K562 (cell line): ENCODE measurements around the gene RELL1. TPM values are rescaled to one million over a fixed set of nuclear protein-coding genes. Genes with fewer than 3 reads are reported as not detected.

ENCODE experiments used
- ATAC-seq: fragments of 200-7000 bp; cut with Tn5 transposase; 3 replicates; pipeline ENCODE4 v1.9.1; 2020; ENCODE audit warnings: moderate library complexity
- BruUV-seq: library from RNA; stranded (reverse); fragments of 400-500 nt; replicated peaks from 2 replicates; lab custom pipeline; 2021; lab: Mats Ljungman, UMichigan
- CTCF ChIA-PET: fragments of 300-600 bp; formaldehyde crosslinking; extraction: SDS; loops from one replicate; lab custom pipeline; 2021; ENCODE audit warnings: low intra/inter-chr PET ratio; lab: Yijun Ruan, JAX
- POLR2A ChIA-PET: fragments of 300-600, 350-650 bp; sonication (Branson Sonifier 250); formaldehyde crosslinking; extraction: SDS; loops from one replicate; lab custom pipeline; 2021; ENCODE audit warnings: antibody characterized with exemption, inconsistent platforms; lab: Yijun Ruan, JAX
- DNase-seq, 4 experiments: peaks; one replicate each; pipeline versions ENCODE4 v3.0.0 to v3.0.0-alpha.2; 2011 to 2018; ENCODE audit warnings: low spot score in 3 of 4, mixed read lengths in 3 of 4; ENCODE audit errors: extremely low read depth in 1 of 4
- FAIRE-seq: peaks from 2 replicates; lab custom pipeline; 2011; peaks lifted over from hg19 to GRCh38; lab: Jason Lieb, UNC
- H2AFZ ChIP-seq: 2 replicates; pipeline ENCODE4 v1.6.0; 2011; ENCODE audit warnings: low read depth, low read length, control low read depth, inconsistent platforms
- H3K27ac ChIP-seq: fragments of 200-600 bp; 3 replicates; pipeline ENCODE4 v1.8.0; 2011; ENCODE audit warnings: low read depth, mild to moderate bottlenecking, control low read depth, inconsistent platforms, low read length, moderate library complexity, mixed read lengths; ENCODE audit errors: extremely low read depth
- H3K27me3 ChIP-seq, 2 experiments: fragments of 300-600 bp in 1 of 2; 2 replicates in 1 of 2; 3 replicates in 1 of 2; pipeline versions ENCODE4 v1.6.0 to v1.8.0; 2011; ENCODE audit warnings: inconsistent platforms in 2 of 2, low read length in 2 of 2, mild to moderate bottlenecking in 1 of 2, mixed read lengths in 1 of 2, moderate library complexity in 1 of 2; ENCODE audit not compliant: control insufficient read depth in 2 of 2, insufficient read depth in 2 of 2
- H3K36me3 ChIP-seq: fragments of 300-600 bp; 3 replicates; pipeline ENCODE4 v1.8.0; 2011; ENCODE audit warnings: mild to moderate bottlenecking, low read length, inconsistent platforms; ENCODE audit not compliant: control insufficient read depth, insufficient read depth
- H3K4me1 ChIP-seq, 2 experiments: fragments of 200-600 bp in 1 of 2; replicated peaks in 1 of 2; 2 replicates in 1 of 2; 3 replicates in 1 of 2; pipeline versions ENCODE4 v1.5.1 to v1.8.0; 2011; ENCODE audit warnings: inconsistent platforms in 2 of 2, low read length in 2 of 2, mild to moderate bottlenecking in 1 of 2, mixed read lengths in 1 of 2, moderate library complexity in 1 of 2; ENCODE audit not compliant: control insufficient read depth in 2 of 2, insufficient read depth in 2 of 2
- H3K4me2 ChIP-seq: 2 replicates; pipeline ENCODE4 v1.6.1; 2011; ENCODE audit warnings: low read length, control low read depth, inconsistent platforms, mixed read lengths; ENCODE audit not compliant: insufficient read depth
- H3K4me3 ChIP-seq: fragments of 200-600 bp; sonication (generic), shearing (Covaris generic); 2 replicates; pipeline ENCODE4 v1.5.1; 2016; ENCODE audit warnings: control low read depth, inconsistent platforms
- H3K79me2 ChIP-seq: fragments of 200-600 bp; 3 replicates; pipeline ENCODE4 v1.8.0; 2011; ENCODE audit warnings: low read length, inconsistent platforms; ENCODE audit not compliant: control insufficient read depth, insufficient read depth
- H3K9ac ChIP-seq, 2 experiments: 2 replicates each; pipeline versions ENCODE4 v1.6.0 to v1.6.1; 2011; ENCODE audit warnings: low read depth in 2 of 2, low read length in 2 of 2, control low read depth in 1 of 2, inconsistent platforms in 1 of 2, mild to moderate bottlenecking in 1 of 2, mixed read lengths in 1 of 2; ENCODE audit not compliant: insufficient read depth in 1 of 2
- H3K9me1 ChIP-seq: one replicate; pipeline ENCODE4 v1.6.0; 2011; ENCODE audit warnings: inconsistent platforms, mild to moderate bottlenecking, low read length, moderate library complexity; ENCODE audit not compliant: control insufficient read depth, insufficient read depth
- H3K9me3 ChIP-seq: replicated peaks from 2 replicates; pipeline ENCODE4 v1.5.1; 2011; ENCODE audit warnings: low read depth, low read length, inconsistent platforms; ENCODE audit not compliant: control insufficient read depth, insufficient read depth
- H4K20me1 ChIP-seq: replicated peaks from 2 replicates; pipeline ENCODE4 v1.6.1; 2011; ENCODE audit warnings: low read length, inconsistent platforms, mixed read lengths; ENCODE audit not compliant: control insufficient read depth, insufficient read depth
- CSDE1 ChIP-seq, 2 experiments: fragments of 450-650 bp; IDR thresholded peaks; 2 replicates each; pipeline ENCODE4 v1.6.1; 2016; ENCODE audit warnings: mild to moderate bottlenecking in 1 of 2
- IFI16 ChIP-seq: fragments of 250-450 bp; sonication (Bioruptor Pico); IDR thresholded peaks from 2 replicates; pipeline ENCODE4 v2.1.2; 2022; ENCODE audit warnings: mild to moderate bottlenecking, inconsistent platforms
- NFYB ChIP-seq: IDR thresholded peaks from 2 replicates; pipeline ENCODE4 v1.6.1; 2011; ENCODE audit warnings: mild to moderate bottlenecking, moderate library complexity; ENCODE audit not compliant: insufficient read length; ENCODE audit errors: extremely low read depth
- RFX5 ChIP-seq: IDR thresholded peaks from 2 replicates; pipeline ENCODE4 v1.6.1; 2011; ENCODE audit warnings: low read depth, mild to moderate bottlenecking, improper control_type of control experiment, low read length
- SETDB1 ChIP-seq: IDR thresholded peaks from one replicate; pipeline ENCODE4 v1.6.1; 2012; ENCODE audit warnings: low read length, control low read depth, inconsistent platforms
- ZNF75A ChIP-seq: fragments of 450-650 bp; formaldehyde crosslinking; IDR thresholded peaks from 2 replicates; pipeline ENCODE4 v1.4.0; 2020; ENCODE audit warnings: mild to moderate bottlenecking
- WGBS: fragments of 100-300 bp; shearing (Covaris generic); methylation state at CpG from one replicate; pipeline ENCODE4 v1.1.6; 2016; ENCODE audit warnings: low coverage, mixed read lengths; ENCODE audit not compliant: insufficient coverage; ENCODE audit errors: missing lambda C conversion rate; 5-methylcytosine and 5-hydroxymethylcytosine counted together
- in situ Hi-C: fragments of 300-500 bp; cut with MboI; formaldehyde crosslinking; loops from 4 replicates; pipeline ENCODE4 v1.15.0; 2018; ENCODE audit warnings: inconsistent platforms, mixed read lengths
- intact Hi-C: fragments of 100-400 bp; cut with micrococcal nuclease; formaldehyde crosslinking; loops from 2 replicates; pipeline ENCODE4 v1.14.2; 2022
- polyA plus RNA-seq, 8 experiments: library from polyadenylated mRNA; depleted of rRNA in 4 of 8; stranded (reverse) in 5 of 8; unstranded in 3 of 8; fragments of >200 nt; fragmentation: Nextera tagmentation in 2 of 8; fragmentation: Illumina TruSeq in 1 of 8; extraction: Ambion mirVana in 2 of 8; extraction: Trizol in 1 of 8; gene quantifications; 2 replicates each; pipeline versions ENCODE4 v1.2.1 to v1.2.3, GENCODE V29; 2011 to 2014; ENCODE audit warnings: inconsistent platforms in 1 of 8, missing spikeins in 1 of 8
- total RNA-seq, 7 experiments: library from RNA; depleted of rRNA in 6 of 7; stranded (reverse); fragments of >200 nt in 6 of 7; fragmentation: Illumina TruSeq in 2 of 7; extraction: Trizol in 2 of 7; gene quantifications; 2 replicates each; pipeline versions ENCODE4 v1.2.1 to v1.2.3, GENCODE V29; 2011 to 2021; ENCODE audit warnings: low replicate concordance in 1 of 7
- TF ChIP-seq, protein P1 (sequence below): fragments of 450-650 bp; conservative IDR thresholded peaks from 2 replicates; pipeline ENCODE4 v1.6.1; 2016; ENCODE audit warnings: missing genetic modification characterization, low read depth, mild to moderate bottlenecking, control low read depth, missing compliant biosample characterization

RELL1 gene
- total and polyA plus RNA-seq, 9 of the 15 experiments (the other 6 are each of a cell fraction or from before 2014, with no cell fraction given): 0.06 to 3.5 (median 1.7) TPM; not detected in 1

DNA sequence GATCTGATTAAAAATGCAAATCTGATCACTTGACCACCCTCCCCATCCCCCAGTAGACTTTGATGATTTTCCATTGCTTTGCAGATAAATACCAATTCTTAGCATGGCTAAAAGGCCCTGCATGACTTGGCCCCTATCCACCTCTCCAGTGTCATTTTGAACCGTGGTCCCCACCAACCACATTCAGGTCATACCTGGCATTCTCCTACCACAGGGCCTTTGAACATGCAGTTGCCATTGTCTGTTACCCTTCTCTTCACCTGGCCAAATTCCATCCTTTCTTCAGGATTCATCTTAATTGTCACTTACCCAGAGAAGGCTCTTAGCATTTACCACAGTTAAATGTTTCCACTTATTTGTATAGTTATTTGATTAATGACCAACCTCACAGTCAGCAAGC is 36.9 kb upstream of the RELL1 start:
- Histone ChIP-seq H3K4me3 (no peak overlapping the region), H3K27ac (no peak overlapping the region), H3K27me3 (no peaks in the 10 kb centered on the region; a peak in 2 of 5 replicates), H3K79me2 (no peaks in the 10 kb centered on the region), H3K4me2 (no peak overlapping the region), H3K4me1 (no peaks in the 10 kb centered on the region), H3K9ac (no peak overlapping the region), H2AFZ (no peak overlapping the region), H3K9me3 (no peaks in the 10 kb centered on the region), H4K20me1 (no peaks in the 10 kb centered on the region), H3K36me3 (no peaks in the 10 kb centered on the region), H3K9me1 (no peaks in the 10 kb centered on the region)
- in situ Hi-C loops: no loop called here
- no TSS peak for BruUV-seq
- no peak for TF ChIP-seq CSDE1 (IDR thresholded peaks at IDR 0.05)
- TF ChIP-seq, protein P1, sequence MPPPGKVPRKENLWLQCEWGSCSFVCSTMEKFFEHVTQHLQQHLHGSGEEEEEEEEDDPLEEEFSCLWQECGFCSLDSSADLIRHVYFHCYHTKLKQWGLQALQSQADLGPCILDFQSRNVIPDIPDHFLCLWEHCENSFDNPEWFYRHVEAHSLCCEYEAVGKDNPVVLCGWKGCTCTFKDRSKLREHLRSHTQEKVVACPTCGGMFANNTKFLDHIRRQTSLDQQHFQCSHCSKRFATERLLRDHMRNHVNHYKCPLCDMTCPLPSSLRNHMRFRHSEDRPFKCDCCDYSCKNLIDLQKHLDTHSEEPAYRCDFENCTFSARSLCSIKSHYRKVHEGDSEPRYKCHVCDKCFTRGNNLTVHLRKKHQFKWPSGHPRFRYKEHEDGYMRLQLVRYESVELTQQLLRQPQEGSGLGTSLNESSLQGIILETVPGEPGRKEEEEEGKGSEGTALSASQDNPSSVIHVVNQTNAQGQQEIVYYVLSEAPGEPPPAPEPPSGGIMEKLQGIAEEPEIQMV (tag): no peak
- no peak for TF ChIP-seq IFI16 (CRISPR knock-in tag)
- no peak for TF ChIP-seq ZNF75A (CRISPR knock-in tag)
- no peak for TF ChIP-seq SETDB1
- no peak for TF ChIP-seq RFX5
- TF ChIP-seq NFYB: no peak
- ChIA-PET POLR2A (no interaction called here), CTCF (no interaction called here)
- 0% methylated on average over 1 of the region's 1 CpG for WGBS
- no peak for ATAC-seq
- intact Hi-C loops: no loop called here
- DNase-seq: no peak
- FAIRE-seq: no peak
